ENCODE measurements around the gene KLRK1. TPM values are rescaled to one million over a fixed set of nuclear protein-coding genes. Genes with fewer than 3 reads are reported as not detected.

KLRK1 gene
- total RNA-seq, 1 donor: under 0.01 TPM

GRCh38 chr12:10363914-10364814 lies 25.7 kb downstream of the KLRK1 start:
- H3K36me3 ChIP-seq (ENCODE audit: insufficient read depth, low read length): no peaks in the 10 kb centered on the region
- no peaks in the 10 kb centered on the region for H4K20me1 ChIP-seq (ENCODE audit: insufficient read depth, low read length)
- H3K9me3 ChIP-seq (ENCODE audit: low read depth, low read length): no peaks in the 10 kb centered on the region
- TF ChIP-seq CTCF (IDR thresholded peaks at IDR 0.05; ENCODE audit: extremely low read depth, low read depth, low read length): no peak
- H3K27me3 ChIP-seq (ENCODE audit: insufficient read depth, low read length): no peaks in the 10 kb centered on the region
- H3K4me2 ChIP-seq (ENCODE audit: insufficient read depth, low read length): peak overlapping the region; percentile 93
- H3K27ac ChIP-seq (ENCODE audit: low read depth, low read length): peak overlapping the region; percentile 55
- peak overlapping the region; percentile 99 for H2AFZ ChIP-seq (ENCODE audit: low read length)
- H3K79me2 ChIP-seq (ENCODE audit: insufficient read depth, low read length): no peaks in the 10 kb centered on the region
- no peak for DNase-seq (ENCODE audit: insufficient read length, low spot score, missing footprints)
- peaks cover 50% of the 10 kb centered on the region for H3K4me1 ChIP-seq (ENCODE audit: insufficient read depth, low read length)
- peak overlapping the region; percentile 77 for H3K4me3 ChIP-seq (ENCODE audit: insufficient read depth, low read length)

GRCh38 chr12:10363658-10363913 lies 26.3 kb downstream of the KLRK1 start:
- Histone ChIP-seq H3K36me3 (ENCODE audit: insufficient read depth, low read length) (no peaks in the 10 kb centered on the region), H3K27me3 (ENCODE audit: insufficient read depth, low read length) (no peaks in the 10 kb centered on the region), H3K9me3 (ENCODE audit: low read depth, low read length) (no peaks in the 10 kb centered on the region), H3K4me1 (ENCODE audit: insufficient read depth, low read length) (peaks cover 50% of the 10 kb centered on the region), H3K4me3 (ENCODE audit: insufficient read depth, low read length) (peak overlapping the region; percentile 77), H3K4me2 (ENCODE audit: insufficient read depth, low read length) (peak overlapping the region; percentile 93), H2AFZ (ENCODE audit: low read length) (peak overlapping the region; percentile 99), H3K79me2 (ENCODE audit: insufficient read depth, low read length) (no peaks in the 10 kb centered on the region), H3K27ac (ENCODE audit: low read depth, low read length) (peak overlapping the region; percentile 55), H4K20me1 (ENCODE audit: insufficient read depth, low read length) (no peaks in the 10 kb centered on the region)
- DNase-seq (ENCODE audit: insufficient read length, low spot score, missing footprints): no peak
- no peak for TF ChIP-seq CTCF (IDR thresholded peaks at IDR 0.05; ENCODE audit: extremely low read depth, low read depth, low read length)

- Histone ChIP-seq H3K4me3 (ENCODE audit: insufficient read depth, low read length) (no peak overlapping the region), H3K36me3 (ENCODE audit: insufficient read depth, low read length) (no peaks in the 10 kb centered on the region), H3K4me2 (ENCODE audit: insufficient read depth, low read length) (peak overlapping the region; percentile 93), H3K27ac (ENCODE audit: low read depth, low read length) (peak overlapping the region; percentile 55), H3K9me3 (ENCODE audit: low read depth, low read length) (no peaks in the 10 kb centered on the region), H3K4me1 (ENCODE audit: insufficient read depth, low read length) (peaks cover 50% of the 10 kb centered on the region), H3K27me3 (ENCODE audit: insufficient read depth, low read length) (no peaks in the 10 kb centered on the region), H2AFZ (ENCODE audit: low read length) (peak overlapping the region; percentile 99), H4K20me1 (ENCODE audit: insufficient read depth, low read length) (no peaks in the 10 kb centered on the region), H3K79me2 (ENCODE audit: insufficient read depth, low read length) (no peaks in the 10 kb centered on the region)
- no peak for TF ChIP-seq CTCF (IDR thresholded peaks at IDR 0.05; ENCODE audit: extremely low read depth, low read depth, low read length)
- DNase-seq (ENCODE audit: insufficient read length, low spot score, missing footprints): no peak
Measured at GRCh38 chr12:10362828-10363657, 26.8 kb downstream of the KLRK1 start.

- Histone ChIP-seq H2AFZ (ENCODE audit: low read length) (peak overlapping the region; percentile 38), H3K4me2 (ENCODE audit: insufficient read depth, low read length) (peak overlapping the region; percentile 93), H3K79me2 (ENCODE audit: insufficient read depth, low read length) (no peaks in the 10 kb centered on the region), H3K27ac (ENCODE audit: low read depth, low read length) (no peak overlapping the region), H3K9me3 (ENCODE audit: low read depth, low read length) (no peaks in the 10 kb centered on the region), H3K4me1 (ENCODE audit: insufficient read depth, low read length) (peaks cover 50% of the 10 kb centered on the region), H4K20me1 (ENCODE audit: insufficient read depth, low read length) (no peaks in the 10 kb centered on the region), H3K36me3 (ENCODE audit: insufficient read depth, low read length) (no peaks in the 10 kb centered on the region), H3K4me3 (ENCODE audit: insufficient read depth, low read length) (no peak overlapping the region), H3K27me3 (ENCODE audit: insufficient read depth, low read length) (no peaks in the 10 kb centered on the region)
- DNase-seq (ENCODE audit: insufficient read length, low spot score, missing footprints): no peak
- no peak for TF ChIP-seq CTCF (IDR thresholded peaks at IDR 0.05; ENCODE audit: extremely low read depth, low read depth, low read length)
Measured at GRCh38 chr12:10362325-10362724, 27.5 kb downstream of the KLRK1 start.
